Cardiac fibroblast (primary cell): ENCODE results near the gene TPRG1L.

Source experiments
- DNase-seq, 2 donors: peaks; one replicate each; pipeline versions ENCODE4 v3.0.0 to v3.0.0-alpha.2; 2010; ENCODE audit warnings: low read depth in 2 of 2
- H3K4me3 ChIP-seq, 2 donors: replicated peaks in 1 of 2; 1 replicate in 1 of 2; 2 replicates in 1 of 2; pipeline ENCODE4 v1.5.1; 2011; ENCODE audit warnings: low read depth in 2 of 2, low read length in 2 of 2, mild to moderate bottlenecking in 2 of 2, moderate library complexity in 1 of 2
- CTCF ChIP-seq: IDR thresholded peaks from one replicate; pipeline ENCODE4 v1.5.1; 2011; ENCODE audit warnings: low read depth, mild to moderate bottlenecking, low read length, inconsistent platforms

The TPRG1L gene

GRCh38 chr1:3639397-3639911 is 14.6 kb downstream of the TPRG1L start:
- no peak overlapping the region for H3K4me3 ChIP-seq
- no peak for TF ChIP-seq CTCF
- no peak for DNase-seq

GRCh38 chr1:3640121-3640837 is 15.5 kb downstream of the TPRG1L start:
- no peak for DNase-seq
- no peak overlapping the region for H3K4me3 ChIP-seq
- no peak for TF ChIP-seq CTCF

- no peak overlapping the region for H3K4me3 ChIP-seq
- DNase-seq = no peak
- TF ChIP-seq CTCF = no peak
These were observed 16.4 kb downstream of the TPRG1L start for GRCh38 chr1:3641046-3641760.

DNA sequence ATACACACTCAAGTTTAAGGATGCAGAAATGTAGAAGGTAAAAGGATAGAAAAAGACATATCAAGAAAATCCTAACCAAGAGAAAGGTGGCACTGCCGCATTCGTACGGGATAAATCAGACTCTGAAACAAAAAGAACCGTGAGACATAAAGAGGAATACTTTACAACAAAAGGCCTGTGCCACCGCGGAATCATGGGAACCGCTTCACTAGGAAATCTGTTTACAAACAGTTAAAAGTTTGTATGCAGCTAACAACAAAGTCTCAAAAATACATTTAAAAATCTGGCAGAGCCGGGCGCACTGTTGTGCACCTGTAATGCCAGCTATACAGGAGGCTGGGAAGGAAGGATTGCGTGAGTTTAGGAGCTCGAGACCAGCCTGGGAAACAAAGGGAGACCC is 17.0 kb downstream of the TPRG1L start:
- no peak for TF ChIP-seq CTCF
- no peak overlapping the region for H3K4me3 ChIP-seq
- no peak for DNase-seq

DNA sequence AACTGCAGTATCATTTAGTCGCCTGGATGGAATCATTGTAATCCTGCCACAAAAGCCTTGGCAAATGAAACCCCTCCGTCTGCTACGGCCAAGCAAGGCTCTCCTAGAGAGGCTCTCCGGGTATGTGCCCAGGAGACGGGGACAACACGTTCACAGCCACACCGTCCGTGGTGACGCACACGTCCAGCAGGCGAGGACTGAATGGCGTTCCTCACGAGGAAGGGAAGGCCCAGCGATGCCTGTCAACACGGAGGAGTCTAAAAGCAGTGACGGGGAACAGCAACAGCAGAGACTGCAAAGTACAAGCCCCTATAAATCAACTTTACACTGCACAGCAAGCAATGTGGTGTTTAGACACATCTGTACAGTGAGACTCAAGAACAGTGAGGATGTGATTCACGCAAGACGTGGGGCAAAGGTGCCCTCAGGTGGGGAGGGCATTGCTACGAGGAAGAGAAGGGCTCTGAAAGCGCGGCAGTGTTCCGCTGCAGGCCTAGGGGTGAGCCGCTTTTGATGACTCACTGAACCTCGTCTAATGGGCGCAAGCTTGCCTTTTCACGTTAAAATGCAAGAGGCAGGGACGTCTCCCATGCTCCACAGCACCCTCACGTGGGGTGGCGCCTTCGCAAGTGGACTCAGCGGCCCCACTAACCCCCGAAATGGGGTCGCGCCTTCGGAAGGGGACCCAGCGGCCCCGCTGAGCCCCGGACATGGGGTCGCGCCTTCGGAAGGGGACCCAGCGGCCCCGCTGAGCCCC is 18.3 kb downstream of the TPRG1L start:
- H3K4me3 ChIP-seq = no peak overlapping the region
- no peak for TF ChIP-seq CTCF
- no peak for DNase-seq

GRCh38 chr1:3644273-3644672 is 19.5 kb downstream of the TPRG1L start:
- no peak for DNase-seq
- TF ChIP-seq CTCF = no peak
- H3K4me3 ChIP-seq = no peak overlapping the region
